ENCODE data around the gene CELF5.

DNA sequence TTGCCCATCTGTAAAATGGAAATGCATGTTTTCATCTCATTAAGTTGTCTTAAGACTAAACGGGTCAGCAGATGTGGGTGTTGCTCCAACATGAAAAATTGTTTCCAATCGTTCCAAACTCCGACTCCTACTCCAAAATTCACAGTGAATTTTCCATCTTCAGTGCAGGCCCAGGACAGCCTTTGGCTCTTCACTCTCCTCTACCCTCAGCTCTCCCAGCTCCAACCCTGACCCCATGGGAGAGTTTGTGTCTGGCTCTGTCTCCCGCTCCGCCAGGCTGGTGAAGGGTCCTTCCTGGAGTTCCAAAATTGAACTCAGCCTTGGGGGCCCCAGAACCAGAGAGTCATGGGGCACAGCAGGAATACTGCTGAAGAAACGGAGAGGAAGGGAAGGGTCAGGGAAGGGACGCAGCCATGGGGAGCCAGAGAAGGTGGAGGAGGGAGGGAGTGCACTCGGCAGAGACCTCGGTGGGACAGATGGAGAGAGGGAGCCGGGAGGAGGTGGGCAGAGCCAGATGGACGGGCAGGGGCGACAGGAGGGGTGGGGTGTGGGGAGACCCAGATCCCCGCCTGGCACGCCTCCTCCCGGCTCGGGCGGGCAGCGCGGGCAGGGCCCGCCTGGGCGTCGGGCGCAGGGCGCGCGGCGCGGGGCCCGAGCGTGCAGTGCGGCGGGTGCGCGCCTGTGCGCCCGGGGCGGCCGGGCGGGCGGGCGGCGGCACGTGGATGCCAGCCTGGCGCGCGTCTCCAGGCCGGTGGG lies 45.6 kb downstream of the CELF5 start:
- TF ChIP-seq EP300 (IDR thresholded peaks at IDR 0.05), result no peak
- TF ChIP-seq CTCF (IDR thresholded peaks at IDR 0.05), result no peak
- no peak for TF ChIP-seq POLR2A (IDR thresholded peaks at IDR 0.05)
